CD8-positive, alpha-beta memory T cell (primary cell): ENCODE data around the gene SEBOX. TPM values are rescaled to one million over a fixed set of nuclear protein-coding genes. Genes with fewer than 3 reads are reported as not detected.
A peak's percentile ranks its signal among the peaks of the same experiment; 100 is the strongest.

Experiments used
- CTCF ChIA-PET: fragments of 350-600 bp; sonication (Branson Sonifier 250); formaldehyde crosslinking; loops from one replicate; lab custom pipeline; 2021; ENCODE audit warnings: antibody characterized with exemption; lab: Charles Lee
- POLR2A ChIA-PET: fragments of 350-600 bp; sonication (Branson Sonifier 250); formaldehyde crosslinking; loops from one replicate; lab custom pipeline; 2021; ENCODE audit warnings: antibody characterized with exemption; lab: Charles Lee
- DNase-seq, 5 donors: peaks; one replicate each; pipeline versions ENCODE4 v3.0.0 to v3.0.0-alpha.2; 2020 to 2022; ENCODE audit warnings: mixed read lengths in 1 of 5
- H3K27ac ChIP-seq: one replicate; pipeline ENCODE4 v1.7.0; 2013; ENCODE audit warnings: low read depth, mild to moderate bottlenecking, low read length, moderate library complexity
- H3K27me3 ChIP-seq: 2 replicates; pipeline ENCODE4 v1.7.0; 2013; ENCODE audit warnings: low read length, mild to moderate bottlenecking; ENCODE audit not compliant: insufficient read depth, poor library complexity, severe bottlenecking
- H3K36me3 ChIP-seq: 2 replicates; pipeline ENCODE4 v1.7.0; 2013; ENCODE audit warnings: mild to moderate bottlenecking, low read length, moderate library complexity; ENCODE audit not compliant: insufficient read depth
- H3K4me1 ChIP-seq: 2 replicates; pipeline ENCODE4 v1.7.0; 2013; ENCODE audit warnings: mild to moderate bottlenecking, low read length, moderate library complexity; ENCODE audit not compliant: insufficient read depth
- H3K4me3 ChIP-seq: 2 replicates; pipeline ENCODE4 v1.7.0; 2013; ENCODE audit warnings: mild to moderate bottlenecking, low read length
- H3K9me3 ChIP-seq: 2 replicates; pipeline ENCODE4 v1.7.0; 2013; ENCODE audit warnings: mild to moderate bottlenecking, low read length
- H3K27ac Mint-ChIP-seq, 8 donors: one replicate each; pipeline ENCODE4 v1.8.0; 2020 to 2021; ENCODE audit warnings: mixed read lengths in 8 of 8, mild to moderate bottlenecking in 6 of 8, inconsistent platforms in 3 of 8, moderate library complexity in 3 of 8
- H3K27me3 Mint-ChIP-seq, 2 donors: one replicate each; pipeline ENCODE4 v1.8.0; 2020 to 2021; ENCODE audit warnings: mixed read lengths in 2 of 2, mild to moderate bottlenecking in 1 of 2, moderate library complexity in 1 of 2
- H3K36me3 Mint-ChIP-seq, 3 donors: one replicate each; pipeline ENCODE4 v1.8.0; 2020 to 2021; ENCODE audit warnings: mixed read lengths in 3 of 3, inconsistent platforms in 1 of 3, mild to moderate bottlenecking in 1 of 3
- H3K4me1 Mint-ChIP-seq, 3 donors: one replicate each; pipeline ENCODE4 v1.8.0; 2020 to 2021; ENCODE audit warnings: mixed read lengths in 3 of 3, inconsistent platforms in 1 of 3, mild to moderate bottlenecking in 1 of 3
- H3K4me3 Mint-ChIP-seq, 7 donors: one replicate each; pipeline ENCODE4 v1.8.0; 2020 to 2021; ENCODE audit warnings: mixed read lengths in 7 of 7, mild to moderate bottlenecking in 6 of 7, moderate library complexity in 4 of 7, inconsistent platforms in 2 of 7
- H3K9me3 Mint-ChIP-seq, 5 donors: one replicate each; pipeline ENCODE4 v1.8.0; 2020 to 2022; ENCODE audit warnings: mixed read lengths in 5 of 5, mild to moderate bottlenecking in 3 of 5, moderate library complexity in 2 of 5, inconsistent platforms in 1 of 5
- polyA plus RNA-seq: library from polyadenylated mRNA; unstranded; fragments of 300-500 nt; fragmentation: Illumina TruSeq; gene quantifications from one replicate; pipeline ENCODE4 v1.2.3, GENCODE V29; 2021
- total RNA-seq, 2 experiments: library from RNA; stranded (reverse); gene quantifications; one replicate each; pipeline ENCODE4 v1.2.3, GENCODE V29; 2021

SEBOX gene
- total and polyA plus RNA-seq, 3 experiments from 2014 or later = not detected

- H3K4me3 ChIP-seq = no peak overlapping the region
- Mint-ChIP-seq H3K36me3 (peaks cover 3 to 46% (median 7%) of the 10 kb centered on the region in 3 donors), H3K4me3 (no peak overlapping the region), H3K4me1 (peaks cover 0 to under 1% (median 0%) of the 10 kb centered on the region in 3 donors), H3K9me3 (no peaks in the 10 kb centered on the region), H3K27ac (peak overlapping the region in 5 of 8 donors; percentile 4 to 77 (median 42)), H3K27me3 (no peaks in the 10 kb centered on the region)
- ChIA-PET POLR2A (no interaction called here), CTCF (no interaction called here)
- no peaks in the 10 kb centered on the region for H3K27me3 ChIP-seq
- H3K36me3 ChIP-seq = peaks cover 11% of the 10 kb centered on the region
- H3K9me3 ChIP-seq = no peaks in the 10 kb centered on the region
- H3K4me1 ChIP-seq = no peaks in the 10 kb centered on the region
- DNase-seq = no peak
- no peak overlapping the region for H3K27ac ChIP-seq
Measured at GRCh38 chr17:28397687-28398279, 32.8 kb upstream of the SEBOX start.

GRCh38 chr17:28397275-28397674, 32.3 kb upstream of the SEBOX start:
- Histone ChIP-seq H3K27me3 (no peaks in the 10 kb centered on the region), H3K4me1 (no peaks in the 10 kb centered on the region), H3K9me3 (no peaks in the 10 kb centered on the region), H3K27ac (no peak overlapping the region), H3K4me3 (no peak overlapping the region), H3K36me3 (peaks cover 15% of the 10 kb centered on the region)
- peak overlapping the region in 2 of 8 donors; percentile 28 to 50 for H3K27ac Mint-ChIP-seq
- no peaks in the 10 kb centered on the region for H3K4me1 Mint-ChIP-seq
- H3K36me3 Mint-ChIP-seq = peaks cover 3 to 51% (median 7%) of the 10 kb centered on the region in 3 donors
- DNase-seq = no peak
- no peaks in the 10 kb centered on the region for H3K9me3 Mint-ChIP-seq
- POLR2A ChIA-PET = no interaction called here
- no peak overlapping the region for H3K4me3 Mint-ChIP-seq
- no peaks in the 10 kb centered on the region for H3K27me3 Mint-ChIP-seq
- CTCF ChIA-PET = interaction anchor here (2.7 kb wide), 1 partner anchor 19 kb away, joined by 7 read pairs; no protein-coding TSS in a partner anchor

- H3K36me3 Mint-ChIP-seq = peaks cover 3 to 52% (median 7%) of the 10 kb centered on the region in 3 donors
- CTCF ChIA-PET = interaction anchor here (2.7 kb wide), 1 partner anchor 20 kb away, joined by 7 read pairs; no protein-coding TSS in a partner anchor
Measured at GRCh38 chr17:28396635-28397239, 31.7 kb upstream of the SEBOX start.

GRCh38 chr17:28395968-28396367, 31.0 kb upstream of the SEBOX start:
- Mint-ChIP-seq H3K36me3 (peaks cover 3 to 60% (median 7%) of the 10 kb centered on the region in 3 donors), H3K9me3 (no peaks in the 10 kb centered on the region), H3K4me1 (no peaks in the 10 kb centered on the region), H3K4me3 (no peak overlapping the region), H3K27me3 (no peaks in the 10 kb centered on the region), H3K27ac (no peak overlapping the region)
- Histone ChIP-seq H3K4me1 (no peaks in the 10 kb centered on the region), H3K4me3 (no peak overlapping the region), H3K27me3 (no peaks in the 10 kb centered on the region), H3K9me3 (no peaks in the 10 kb centered on the region), H3K36me3 (peaks cover 20% of the 10 kb centered on the region), H3K27ac (no peak overlapping the region)
- ChIA-PET POLR2A (no interaction called here), CTCF (interaction anchor here (2.7 kb wide), 1 partner anchor 21 kb away, joined by 7 read pairs; no protein-coding TSS in a partner anchor)
- DNase-seq = no peak

More at GRCh38 chr17:28396635-28397239, 31.7 kb upstream of the SEBOX start:
- H3K27me3 Mint-ChIP-seq = no peaks in the 10 kb centered on the region
- H3K9me3 Mint-ChIP-seq = no peaks in the 10 kb centered on the region
- H3K4me3 ChIP-seq = no peak overlapping the region
- no peaks in the 10 kb centered on the region for H3K4me1 ChIP-seq
- no peaks in the 10 kb centered on the region for H3K9me3 ChIP-seq
- POLR2A ChIA-PET = no interaction called here
- no peak for DNase-seq
- no peaks in the 10 kb centered on the region for H3K27me3 ChIP-seq
- H3K27ac Mint-ChIP-seq = peak overlapping the region in 3 of 8 donors; percentile 29 to 75 (median 51)
- no peak overlapping the region for H3K4me3 Mint-ChIP-seq
- H3K36me3 ChIP-seq = peaks cover 15% of the 10 kb centered on the region
- H3K27ac ChIP-seq = no peak overlapping the region
- H3K4me1 Mint-ChIP-seq = no peaks in the 10 kb centered on the region

DNA sequence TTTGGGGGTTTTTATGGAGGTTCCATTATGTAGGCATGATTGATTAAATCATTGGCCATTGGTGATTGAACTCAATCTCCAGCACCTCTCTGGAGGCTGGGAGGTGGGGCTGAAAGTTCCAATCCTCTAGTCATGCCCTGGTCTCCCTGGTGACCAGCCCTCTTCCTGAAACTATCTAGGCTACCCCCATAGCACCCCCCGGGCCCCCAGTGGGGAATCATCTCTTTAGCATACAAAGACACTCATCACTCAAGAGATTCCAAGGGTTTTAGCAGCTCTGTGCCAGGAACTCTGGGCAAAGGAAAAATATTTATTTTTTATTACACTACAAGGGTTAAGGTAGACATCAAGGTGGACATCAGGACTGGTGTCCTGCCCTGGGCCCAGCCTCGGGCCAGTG, 30.4 kb upstream of the SEBOX start:
- no peaks in the 10 kb centered on the region for H3K9me3 ChIP-seq
- H3K27me3 ChIP-seq = no peaks in the 10 kb centered on the region
- H3K4me3 ChIP-seq = no peak overlapping the region
- no peak for DNase-seq
- H3K36me3 ChIP-seq = peaks cover 26% of the 10 kb centered on the region
- Mint-ChIP-seq H3K36me3 (peaks cover 4 to 65% (median 9%) of the 10 kb centered on the region in 3 donors), H3K27me3 (no peaks in the 10 kb centered on the region), H3K4me1 (no peaks in the 10 kb centered on the region), H3K27ac (no peak overlapping the region), H3K9me3 (no peaks in the 10 kb centered on the region), H3K4me3 (no peak overlapping the region)
- ChIA-PET POLR2A (no interaction called here), CTCF (interaction anchor here (2.7 kb wide), 1 partner anchor 21 kb away, joined by 7 read pairs; no protein-coding TSS in a partner anchor)
- H3K4me1 ChIP-seq = no peaks in the 10 kb centered on the region
- H3K27ac ChIP-seq = no peak overlapping the region

DNA sequence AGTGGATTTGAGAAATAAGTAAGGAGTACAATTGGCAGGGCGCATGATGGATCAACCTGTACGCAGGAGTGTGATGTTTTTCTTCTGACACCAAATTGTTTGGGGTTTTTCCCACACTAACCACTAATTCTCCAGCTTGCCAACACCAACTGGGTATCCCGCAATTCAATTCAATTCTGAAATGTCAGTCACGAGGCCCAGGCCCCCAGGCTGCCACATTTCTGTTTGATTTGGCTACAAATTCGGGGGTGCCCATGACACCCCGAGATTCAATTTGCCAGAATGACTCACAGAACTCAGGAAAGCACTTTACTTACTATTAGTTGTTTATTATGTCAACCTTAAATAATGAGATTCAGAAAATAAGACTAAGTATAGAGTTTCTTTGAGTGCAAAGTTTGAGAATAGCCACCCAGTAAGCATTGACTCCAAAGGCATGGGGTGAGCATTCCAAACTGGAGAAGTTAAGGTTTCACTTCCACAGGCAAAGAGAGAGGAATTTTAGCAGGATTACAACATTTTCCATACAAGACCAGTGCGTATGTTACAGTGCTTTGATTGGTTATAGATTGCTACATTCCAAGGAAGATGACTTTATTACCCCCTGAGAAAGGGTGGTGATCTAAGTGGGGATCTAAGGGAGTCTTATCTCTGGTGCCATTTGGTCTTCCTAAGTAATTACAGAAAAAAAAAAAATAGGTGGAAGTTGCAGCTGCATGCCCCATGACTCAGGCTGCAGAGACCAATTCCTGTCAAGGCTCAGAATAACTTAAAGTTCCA, 29.5 kb upstream of the SEBOX start:
- H3K4me1 Mint-ChIP-seq = no peaks in the 10 kb centered on the region
- H3K27ac Mint-ChIP-seq = peak overlapping the region in 2 of 8 donors; percentile 12 to 49
- H3K4me3 ChIP-seq = no peak overlapping the region
- POLR2A ChIA-PET = no interaction called here
- DNase-seq = no peak
- no peaks in the 10 kb centered on the region for H3K27me3 Mint-ChIP-seq
- CTCF ChIA-PET = interaction anchor here (2.7 kb wide), 1 partner anchor 22 kb away, joined by 7 read pairs; no protein-coding TSS in a partner anchor
- no peaks in the 10 kb centered on the region for H3K27me3 ChIP-seq
- H3K9me3 Mint-ChIP-seq = no peaks in the 10 kb centered on the region
- H3K36me3 Mint-ChIP-seq = peaks cover 8 to 74% (median 13%) of the 10 kb centered on the region in 3 donors
- peaks cover 32% of the 10 kb centered on the region for H3K36me3 ChIP-seq
- no peak overlapping the region for H3K27ac ChIP-seq
- no peaks in the 10 kb centered on the region for H3K4me1 ChIP-seq
- H3K4me3 Mint-ChIP-seq = no peak overlapping the region
- H3K9me3 ChIP-seq = no peaks in the 10 kb centered on the region

DNA sequence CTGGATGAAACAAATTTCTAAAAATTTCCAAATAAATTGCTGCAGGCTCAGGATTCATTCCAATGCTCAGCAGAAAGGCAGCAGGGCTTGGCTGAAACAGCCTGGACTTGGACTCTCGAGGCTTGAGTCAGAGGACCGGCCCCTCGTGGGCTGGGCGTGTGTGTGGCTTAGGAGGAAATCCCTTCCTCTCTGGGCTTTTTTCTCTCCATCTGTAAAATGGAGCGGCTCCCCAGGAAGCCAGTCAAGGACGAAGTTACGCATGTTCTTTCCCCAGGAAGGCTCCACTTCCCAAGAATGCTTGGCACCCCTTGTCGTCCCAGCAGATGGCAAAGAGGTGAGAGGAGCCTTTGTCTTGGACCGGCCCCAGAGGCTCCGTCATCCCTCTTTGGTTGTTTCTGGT, 27.5 kb upstream of the SEBOX start:
- Histone ChIP-seq H3K9me3 (no peaks in the 10 kb centered on the region), H3K4me3 (no peak overlapping the region), H3K27ac (no peak overlapping the region), H3K36me3 (peaks cover 32% of the 10 kb centered on the region), H3K27me3 (no peaks in the 10 kb centered on the region), H3K4me1 (no peaks in the 10 kb centered on the region)
- H3K27me3 Mint-ChIP-seq = no peaks in the 10 kb centered on the region
- DNase-seq = no peak
- H3K4me1 Mint-ChIP-seq = peaks cover 2 to 4% (median 4%) of the 10 kb centered on the region in 3 donors
- H3K36me3 Mint-ChIP-seq = peaks cover 9 to 83% (median 13%) of the 10 kb centered on the region in 3 donors
- no peak overlapping the region for H3K4me3 Mint-ChIP-seq
- H3K9me3 Mint-ChIP-seq = no peaks in the 10 kb centered on the region
- ChIA-PET CTCF (interaction anchor here (1.0 kb wide), 1 partner anchor 10 kb away, joined by 5 read pairs; no protein-coding TSS in a partner anchor), POLR2A (no interaction called here)
- H3K27ac Mint-ChIP-seq = no peak overlapping the region
